Neural progenitor cell (in vitro differentiated cells): Measurements from ENCODE around the gene TEX26.

ENCODE experiments used
- CTCF ChIP-seq: fragments of 200-600 bp; sonication (generic); IDR thresholded peaks from 2 replicates; pipeline ENCODE4 v1.5.1; 2017; ENCODE audit warnings: antibody characterized with exemption, mild to moderate bottlenecking
- EZH2 ChIP-seq: fragments of 200-600 bp; sonication (generic); IDR thresholded peaks from 2 replicates; pipeline ENCODE4 v1.6.1; 2017; ENCODE audit warnings: antibody characterized with exemption, mild to moderate bottlenecking, moderate library complexity

- TF ChIP-seq CTCF (peak; percentile 40), EZH2 (no peak)
Observed at GRCh38 chr13:30934381-30934780, 1.9 kb downstream of the TEX26 start.
